22Rv1 (cell line): ENCODE measurements around the gene PRDM2.

Experiments used
- CTCF ChIP-seq: fragments of 450-650 bp; IDR thresholded peaks from 2 replicates; pipeline ENCODE4 v1.5.1; 2017; ENCODE audit warnings: mild to moderate bottlenecking
- ZFX ChIP-seq: fragments of 450-650 bp; IDR thresholded peaks from 2 replicates; pipeline ENCODE4 v1.6.1; 2017; ENCODE audit warnings: antibody characterized with exemption, borderline replicate concordance

DNA sequence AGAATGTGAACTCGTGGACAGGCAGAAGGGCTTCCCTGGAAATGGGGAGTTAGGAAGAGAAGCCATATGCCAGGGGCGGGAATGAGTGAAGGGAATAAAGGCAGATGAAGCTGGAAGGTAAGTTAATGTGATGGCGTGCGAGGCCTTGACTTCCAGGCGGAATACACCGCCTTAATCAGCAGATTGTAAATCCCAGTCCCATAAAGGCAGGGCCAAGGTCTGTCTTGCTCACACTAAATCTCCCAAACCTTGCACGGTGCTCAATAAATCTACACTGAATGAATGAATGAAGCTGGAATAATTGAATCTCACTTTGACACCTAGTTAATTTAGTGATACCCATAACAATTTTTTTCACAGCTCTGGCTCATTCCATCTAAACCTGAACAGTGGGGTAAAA lies 16.8 kb upstream of the PRDM2 start:
- TF ChIP-seq CTCF: no peak
- no peak for TF ChIP-seq ZFX
